22Rv1 (cell line): ENCODE data around the gene RAD51B.

Source experiments
- CTCF ChIP-seq: fragments of 450-650 bp; IDR thresholded peaks from 2 replicates; pipeline ENCODE4 v1.5.1; 2017; ENCODE audit warnings: mild to moderate bottlenecking
- ZFX ChIP-seq: fragments of 450-650 bp; IDR thresholded peaks from 2 replicates; pipeline ENCODE4 v1.6.1; 2017; ENCODE audit warnings: antibody characterized with exemption, borderline replicate concordance

GRCh38 chr14:67975470-67975869 is 155.9 kb downstream of the RAD51B start:
- TF ChIP-seq CTCF (no peak), ZFX (no peak)
